Heart right ventricle (tissue), 16 donors: ENCODE data around the gene SLFN12L. TPM values are rescaled to one million over a fixed set of nuclear protein-coding genes. Genes with fewer than 3 reads are reported as not detected.

Experiments
- ATAC-seq, 8 donors: fragments of 200-7000 bp; cut with Tn5 transposase; one replicate each; pipeline ENCODE4 v1.9.1; 2020; ENCODE audit warnings: mild to moderate bottlenecking in 8 of 8, moderate library complexity in 8 of 8, moderate number of reproducible peaks in 1 of 8
- DNase-seq, 2 donors: peaks; one replicate each; pipeline ENCODE4 v3.0.0-alpha.2; 2020
- H3K27ac ChIP-seq, 10 donors: fragments of 200-600 bp; sonication (generic) in 2 of 10; one replicate each; pipeline versions ENCODE4 v1.5.0 to v1.8.0; 2020 to 2022; ENCODE audit warnings: mild to moderate bottlenecking in 3 of 10
- H3K27me3 ChIP-seq, 7 donors: fragments of 200-600 bp; one replicate each; pipeline ENCODE4 v1.8.0; 2021 to 2022; ENCODE audit warnings: mild to moderate bottlenecking in 2 of 7
- H3K36me3 ChIP-seq, 9 donors: fragments of 200-600 bp; sonication (generic) in 1 of 9; one replicate each; pipeline versions ENCODE4 v1.5.0 to v1.8.0; 2020 to 2022; ENCODE audit warnings: mild to moderate bottlenecking in 2 of 9
- H3K4me1 ChIP-seq, 9 donors: fragments of 200-600 bp; sonication (generic) in 1 of 9; one replicate each; pipeline versions ENCODE4 v1.5.0 to v1.8.0; 2020 to 2022; ENCODE audit warnings: mild to moderate bottlenecking in 4 of 9
- H3K4me3 ChIP-seq, 10 donors: fragments of 200-600 bp; sonication (generic) in 2 of 10; one replicate each; pipeline versions ENCODE4 v1.5.0 to v1.8.0; 2020 to 2022; ENCODE audit warnings: mild to moderate bottlenecking in 7 of 10, moderate library complexity in 2 of 10
- H3K9me3 ChIP-seq, 11 donors: fragments of 200-600 bp in 10 of 11; sonication (generic) in 2 of 11; one replicate each; pipeline versions ENCODE4 v1.5.0 to v1.8.0; 2013 to 2022; ENCODE audit warnings: mild to moderate bottlenecking in 2 of 11, control low read depth in 1 of 11, moderate library complexity in 1 of 11
- WGBS, 2 donors: extraction: QIAGEN DNeasy Blood & Tissue Kit; methylation state at CpG; one replicate each; pipeline ENCODE4 v1.1.7; 2013; ENCODE audit warnings: inconsistent platforms in 1 of 2; 5-methylcytosine and 5-hydroxymethylcytosine counted together
- intact Hi-C, 10 donors: fragments of 100-400 bp; cut with DNase I; formaldehyde crosslinking; loops; one replicate each; pipeline versions ENCODE4 v1.11.1 to v1.14.2; 2022
- polyA plus RNA-seq, 2 donors: library from polyadenylated mRNA; stranded (reverse); fragments of 200-250 nt; gene quantifications; one replicate each; pipeline ENCODE4 v1.2.3, GENCODE V29; 2013
- total RNA-seq, 10 donors: library from RNA; stranded (reverse); fragmentation: NEBNext Ultra II Directional in 3 of 10; extraction: Animal tissue kit (Norgen Biotek cat#: 25700) in 3 of 10; gene quantifications; one replicate each; pipeline versions ENCODE4 v1.2.1 to v1.2.4, GENCODE V29; 2021 to 2023
- TF ChIP-seq, protein P1 (sequence below), 9 donors: fragments of 200-600 bp; sonication (generic) in 2 of 9; IDR thresholded peaks; one replicate each; pipeline versions ENCODE4 v1.5.0 to v1.8.0; 2021 to 2022; ENCODE audit warnings: antibody characterized with exemption in 9 of 9, mild to moderate bottlenecking in 5 of 9, moderate library complexity in 1 of 9
- donor health status: Arrhythmogenic right ventricular cardiomyopathy.
- donor health status: ischemic (EF 13 %, LVEDD 7.1; RV severe dilation, severe dysfunction).
- donor health status: healthy with polysubstance abuse.
- donor health status: DM: no; HTN: yes; CAD: no.
- donor health status: DM: no; HTN: no; CAD: no.
- donor health status: ischemic (EF 25% LVEDD 6.9; RV normal size, moderate dysfunction).
- donor health status: ischemic (EF 25% LVEDD 5.7; RV mildly dilated, moderate dysfunction).
- donor health status: healthy.
- donor health status: DM: yes; HTN: yes; CAD: no.
- donor health status: Ischemic cardiomyopathy.
- donor health status: ischemic (EF 35%, LVEDD 5.7; RV mildly dilated, moderate dysfunction).
- donor health status: nonischemic (EF 11% LVEDD 7.7; RV severe dilation, severe dysfunction).
- donor health status: DM: yes; HTN: yes; CAD: no.
- donor health status: PGD.
- donor health status: ischemic (EF 29% LVEDD 5.4; RV normal size, mild dysfunction).
- donor health status: nonischemic (EF 23%, LVEDD 6.1; RV moderate dilation, normal function).

SLFN12L gene
- total and polyA plus RNA-seq, 12 donors = 0.06 to 4.5 (median 0.68) TPM

GRCh38 chr17:35543856-35544255 is 6.4 kb upstream of the SLFN12L start:
- TF ChIP-seq, protein P1, sequence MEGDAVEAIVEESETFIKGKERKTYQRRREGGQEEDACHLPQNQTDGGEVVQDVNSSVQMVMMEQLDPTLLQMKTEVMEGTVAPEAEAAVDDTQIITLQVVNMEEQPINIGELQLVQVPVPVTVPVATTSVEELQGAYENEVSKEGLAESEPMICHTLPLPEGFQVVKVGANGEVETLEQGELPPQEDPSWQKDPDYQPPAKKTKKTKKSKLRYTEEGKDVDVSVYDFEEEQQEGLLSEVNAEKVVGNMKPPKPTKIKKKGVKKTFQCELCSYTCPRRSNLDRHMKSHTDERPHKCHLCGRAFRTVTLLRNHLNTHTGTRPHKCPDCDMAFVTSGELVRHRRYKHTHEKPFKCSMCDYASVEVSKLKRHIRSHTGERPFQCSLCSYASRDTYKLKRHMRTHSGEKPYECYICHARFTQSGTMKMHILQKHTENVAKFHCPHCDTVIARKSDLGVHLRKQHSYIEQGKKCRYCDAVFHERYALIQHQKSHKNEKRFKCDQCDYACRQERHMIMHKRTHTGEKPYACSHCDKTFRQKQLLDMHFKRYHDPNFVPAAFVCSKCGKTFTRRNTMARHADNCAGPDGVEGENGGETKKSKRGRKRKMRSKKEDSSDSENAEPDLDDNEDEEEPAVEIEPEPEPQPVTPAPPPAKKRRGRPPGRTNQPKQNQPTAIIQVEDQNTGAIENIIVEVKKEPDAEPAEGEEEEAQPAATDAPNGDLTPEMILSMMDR (IDR thresholded peaks at IDR 0.05) = no peak
- intact Hi-C loops = loop anchor here in 2 of 10 donors (5.0 kb wide), 1 partner anchor 372 kb away; no protein-coding TSS in a partner anchor

GRCh38 chr17:35542990-35543389 is 5.5 kb upstream of the SLFN12L start:
- intact Hi-C loops = loop anchor here in 2 of 10 donors (5.0 kb wide), 1 partner anchor 371 kb away; no protein-coding TSS in a partner anchor
- H3K4me1 ChIP-seq = peaks cover 3 to 64% (median 26%) of the 10 kb centered on the region in 9 donors
- H3K27me3 ChIP-seq = no peaks in the 10 kb centered on the region
- no peak for ATAC-seq
- no peaks in the 10 kb centered on the region for H3K9me3 ChIP-seq
- no peak overlapping the region for H3K4me3 ChIP-seq
- H3K36me3 ChIP-seq = no peaks in the 10 kb centered on the region
- no peak for DNase-seq
- H3K27ac ChIP-seq = peak overlapping the region in 1 of 10 donors; percentile 0
- TF ChIP-seq, protein P1 (IDR thresholded peaks at IDR 0.05) = no peak

More at GRCh38 chr17:35543856-35544255, 6.4 kb upstream of the SLFN12L start:
- Histone ChIP-seq H3K27ac (no peak overlapping the region), H3K4me1 (peaks cover 3 to 58% (median 21%) of the 10 kb centered on the region in 9 donors), H3K9me3 (no peaks in the 10 kb centered on the region), H3K36me3 (no peaks in the 10 kb centered on the region), H3K4me3 (no peak overlapping the region), H3K27me3 (no peaks in the 10 kb centered on the region)
- 64 to 77% methylated on average over 1 of the region's 1 CpG for WGBS, 2 donors
- ATAC-seq = no peak
- no peak for DNase-seq

DNA sequence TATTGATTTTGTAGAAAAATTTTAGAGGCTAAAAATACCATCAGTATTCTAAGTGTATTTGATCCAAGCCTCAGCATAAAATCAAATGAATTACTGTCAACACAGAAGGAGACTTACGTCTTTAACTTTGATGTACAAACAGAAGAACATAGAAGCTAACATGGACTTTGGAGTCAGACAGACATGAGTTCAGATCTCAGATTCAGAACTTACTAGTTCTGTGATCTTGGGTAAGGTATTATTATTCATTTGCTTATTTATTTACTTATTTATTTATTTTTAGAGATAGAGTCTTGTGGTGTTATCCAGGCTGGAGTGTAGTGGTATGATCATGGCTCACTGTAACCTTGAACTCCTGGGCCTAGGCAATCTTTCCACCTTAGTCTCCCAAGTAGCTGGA is 4.0 kb upstream of the SLFN12L start:
- ATAC-seq = no peak

GRCh38 chr17:35540589-35541404 is 3.3 kb upstream of the SLFN12L start:
- ATAC-seq = peak in 7 of 8 donors; percentile 39 to 70 (median 57)

More for the DNA sequence above, 4.0 kb upstream of the SLFN12L start:
- intact Hi-C loops = loop anchor here in 3 of 10 donors (2.0 to 5.0 kb wide), 2 partner anchors 299 to 369 kb away; partner anchors contain the start of gene SLFN5 (in 1 of the 3)
- peak overlapping the region in 9 of 10 donors; percentile 10 to 46 (median 42) for H3K4me3 ChIP-seq
- DNase-seq = no peak
- TF ChIP-seq, protein P1 (IDR thresholded peaks at IDR 0.05) = no peak
- no peaks in the 10 kb centered on the region for H3K27me3 ChIP-seq
- WGBS, 2 donors = 63 to 69% methylated on average over 1 of the region's 1 CpG
- no peaks in the 10 kb centered on the region for H3K36me3 ChIP-seq
- no peaks in the 10 kb centered on the region for H3K9me3 ChIP-seq
- H3K4me1 ChIP-seq = peaks cover 3 to 72% (median 39%) of the 10 kb centered on the region in 9 donors
- peak overlapping the region; percentile 4 to 88 (median 71) for H3K27ac ChIP-seq

More at GRCh38 chr17:35540589-35541404, 3.3 kb upstream of the SLFN12L start:
- WGBS, 2 donors = 44 to 56% methylated on average over 8 of the region's 8 CpGs
- Histone ChIP-seq H3K9me3 (no peaks in the 10 kb centered on the region), H3K27ac (peak overlapping the region; percentile 4 to 88 (median 71)), H3K4me3 (peak overlapping the region in 9 of 10 donors; percentile 10 to 46 (median 42)), H3K27me3 (no peaks in the 10 kb centered on the region), H3K4me1 (peaks cover 3 to 68% (median 39%) of the 10 kb centered on the region in 9 donors), H3K36me3 (no peaks in the 10 kb centered on the region)
- peak in 1 of 2 donors; percentile 35 for DNase-seq
- TF ChIP-seq, protein P1 (IDR thresholded peaks at IDR 0.05) = no peak
- intact Hi-C loops = loop anchor here in 3 of 10 donors (2.0 to 5.0 kb wide), 2 partner anchors 298 to 368 kb away; partner anchors contain the start of gene SLFN5 (in 1 of the 3)
